Measurements from ENCODE around the gene CEP83. TPM values are rescaled to one million over a fixed set of nuclear protein-coding genes. Genes with fewer than 3 reads are reported as not detected.
"Not testable (repeated sequence)": the region's sequence is repeated elsewhere in the genome, so short reads cannot be mapped to it uniquely, and the experiment has no call there.

CEP83 gene
- total and polyA plus RNA-seq, 4 donors = 19.5 to 25.8 (median 21.9) TPM

DNA sequence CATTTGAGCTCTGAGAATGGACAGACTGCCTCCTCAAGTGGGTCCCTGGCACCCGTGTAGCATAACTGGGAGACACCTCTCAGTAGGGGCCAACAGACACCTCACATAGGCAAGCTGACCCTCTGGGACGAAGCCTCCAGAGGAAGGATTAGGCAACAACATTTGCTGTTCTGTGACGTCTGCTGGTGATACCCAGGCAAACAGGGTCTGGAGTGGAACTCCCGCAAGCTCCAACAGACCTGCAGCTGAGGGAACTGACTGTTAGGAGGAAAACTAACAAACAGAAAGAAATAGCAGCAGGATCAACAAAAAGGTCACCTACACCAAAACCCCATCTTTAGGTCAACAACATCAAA lies 69.6 kb downstream of the CEP83 start:
- H3K9me3 ChIP-seq (ENCODE audit: control insufficient read depth, insufficient read depth, low read length) = no peaks in the 10 kb centered on the region
- H3K4me1 ChIP-seq (ENCODE audit: control insufficient read depth, insufficient read depth, low read length) = no peaks in the 10 kb centered on the region
- 86% methylated on average over 2 of the region's 4 CpGs for WGBS (ENCODE audit: insufficient coverage)
- no peaks in the 10 kb centered on the region for H3K36me3 ChIP-seq (ENCODE audit: control insufficient read depth, insufficient read depth, low read length)
- no peaks in the 10 kb centered on the region for H3K27me3 ChIP-seq (ENCODE audit: control insufficient read depth, insufficient read depth, low read length)
- H3K4me3 ChIP-seq (ENCODE audit: low read depth, low read length) = no peak overlapping the region
- no peak overlapping the region for H3K27ac ChIP-seq (ENCODE audit: low read depth, low read length)
- DNase-seq (ENCODE audit: low read depth in 4 of 6, low spot score in 6 of 6) = no peak

- H3K4me1 ChIP-seq (ENCODE audit: control insufficient read depth, insufficient read depth, low read length); DNase-seq (ENCODE audit: low read depth in 4 of 6, low spot score in 6 of 6): not testable (repeated sequence)
- WGBS (ENCODE audit: insufficient coverage) = 95% methylated on average over 12 of the region's 16 CpGs
Measured at GRCh38 chr12:94389482-94390129, 70.1 kb downstream of the CEP83 start.

GRCh38 chr12:94386422-94386821 lies 73.2 kb downstream of the CEP83 start:
- peaks cover 1% of the 10 kb centered on the region for H3K9me3 ChIP-seq (ENCODE audit: control insufficient read depth, insufficient read depth, low read length)
- no peak overlapping the region for H3K27ac ChIP-seq (ENCODE audit: low read depth, low read length)
- no peaks in the 10 kb centered on the region for H3K4me1 ChIP-seq (ENCODE audit: control insufficient read depth, insufficient read depth, low read length)
- 100% methylated on average over 1 of the region's 1 CpG for WGBS (ENCODE audit: insufficient coverage)
- H3K36me3 ChIP-seq (ENCODE audit: control insufficient read depth, insufficient read depth, low read length) = no peaks in the 10 kb centered on the region
- DNase-seq (ENCODE audit: low read depth in 4 of 6, low spot score in 6 of 6) = no peak
- H3K27me3 ChIP-seq (ENCODE audit: control insufficient read depth, insufficient read depth, low read length) = no peaks in the 10 kb centered on the region
- H3K4me3 ChIP-seq (ENCODE audit: low read depth, low read length) = no peak overlapping the region

More at GRCh38 chr12:94389482-94390129, 70.1 kb downstream of the CEP83 start:
- H3K36me3 ChIP-seq (ENCODE audit: control insufficient read depth, insufficient read depth, low read length); H3K4me3 ChIP-seq (ENCODE audit: low read depth, low read length); H3K27me3 ChIP-seq (ENCODE audit: control insufficient read depth, insufficient read depth, low read length); H3K9me3 ChIP-seq (ENCODE audit: control insufficient read depth, insufficient read depth, low read length); H3K27ac ChIP-seq (ENCODE audit: low read depth, low read length): not testable (repeated sequence)

DNA sequence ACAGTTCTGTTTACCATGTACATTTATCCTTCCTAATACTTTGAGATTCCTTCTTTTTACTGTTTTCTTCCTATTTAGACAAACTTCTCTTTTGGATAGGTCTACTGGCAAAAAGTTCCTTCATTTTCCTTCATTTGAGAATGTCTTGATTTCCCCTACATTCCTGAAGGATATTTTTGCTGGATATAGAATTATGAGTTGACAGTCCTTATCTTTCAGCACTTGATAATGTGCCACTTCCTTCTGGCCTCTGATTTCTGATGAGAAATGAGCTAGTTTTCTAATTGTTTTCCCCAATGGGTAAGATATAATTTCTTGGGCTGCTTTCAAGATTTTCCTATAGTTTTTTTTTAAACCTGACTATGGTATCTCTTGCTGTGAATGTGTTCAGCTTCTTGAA lies 75.6 kb downstream of the CEP83 start:
- DNase-seq (ENCODE audit: low read depth in 4 of 6, low spot score in 6 of 6) = no peak
- no peak overlapping the region for H3K27ac ChIP-seq (ENCODE audit: low read depth, low read length)
- no peaks in the 10 kb centered on the region for H3K27me3 ChIP-seq (ENCODE audit: control insufficient read depth, insufficient read depth, low read length)
- no peaks in the 10 kb centered on the region for H3K4me1 ChIP-seq (ENCODE audit: control insufficient read depth, insufficient read depth, low read length)
- H3K36me3 ChIP-seq (ENCODE audit: control insufficient read depth, insufficient read depth, low read length) = no peaks in the 10 kb centered on the region
- peaks cover 1% of the 10 kb centered on the region for H3K9me3 ChIP-seq (ENCODE audit: control insufficient read depth, insufficient read depth, low read length)
- H3K4me3 ChIP-seq (ENCODE audit: low read depth, low read length) = no peak overlapping the region

- no peak for DNase-seq (ENCODE audit: low read depth in 4 of 6, low spot score in 6 of 6)
- no CpG with 5 or more reads among the region's 2 CpGs for WGBS (ENCODE audit: insufficient coverage)
- H3K27ac ChIP-seq (ENCODE audit: low read depth, low read length) = no peak overlapping the region
- no peak overlapping the region for H3K4me3 ChIP-seq (ENCODE audit: low read depth, low read length)
- no peaks in the 10 kb centered on the region for H3K36me3 ChIP-seq (ENCODE audit: control insufficient read depth, insufficient read depth, low read length)
- H3K4me1 ChIP-seq (ENCODE audit: control insufficient read depth, insufficient read depth, low read length) = no peaks in the 10 kb centered on the region
- peaks cover 1% of the 10 kb centered on the region for H3K9me3 ChIP-seq (ENCODE audit: control insufficient read depth, insufficient read depth, low read length)
- no peaks in the 10 kb centered on the region for H3K27me3 ChIP-seq (ENCODE audit: control insufficient read depth, insufficient read depth, low read length)
Measured at GRCh38 chr12:94380507-94380906, 79.2 kb downstream of the CEP83 start.

DNA sequence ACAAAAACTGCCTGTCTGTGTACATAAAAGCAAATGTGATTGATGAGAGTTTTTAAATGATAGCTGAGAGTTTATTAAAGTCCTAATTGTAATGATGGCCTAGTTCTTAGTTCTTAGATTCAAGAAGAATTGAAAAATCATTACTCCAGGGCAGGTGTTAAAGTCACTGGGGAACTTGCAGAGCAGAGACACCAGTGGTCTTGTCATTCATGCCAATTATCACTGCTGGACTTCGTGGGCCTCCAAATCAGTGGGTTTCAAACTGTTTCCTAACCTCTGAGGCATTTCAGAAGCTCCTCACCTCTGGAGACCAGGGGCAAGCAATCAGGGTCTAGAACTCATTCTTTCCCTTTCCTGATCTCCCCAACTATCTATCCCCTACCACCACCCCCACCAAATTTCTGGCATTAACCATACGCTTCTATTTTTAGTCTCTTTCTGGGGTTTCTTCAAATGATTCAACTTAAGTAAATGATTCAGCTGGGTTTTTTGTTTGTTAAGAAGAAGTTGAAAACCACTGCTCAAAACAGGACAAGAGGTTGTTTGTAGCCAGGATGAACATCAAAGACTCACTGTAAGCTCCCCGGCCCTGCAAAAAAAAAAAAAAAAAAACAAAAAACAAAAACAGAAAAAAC lies 80.1 kb downstream of the CEP83 start:
- no peak for DNase-seq (ENCODE audit: low read depth in 4 of 6, low spot score in 6 of 6)
- H3K4me3 ChIP-seq (ENCODE audit: low read depth, low read length) = no peak overlapping the region
- no peaks in the 10 kb centered on the region for H3K27me3 ChIP-seq (ENCODE audit: control insufficient read depth, insufficient read depth, low read length)
- H3K9me3 ChIP-seq (ENCODE audit: control insufficient read depth, insufficient read depth, low read length) = peaks cover 1% of the 10 kb centered on the region
- WGBS (ENCODE audit: insufficient coverage) = 56% methylated on average over 1 of the region's 3 CpGs
- no peak overlapping the region for H3K27ac ChIP-seq (ENCODE audit: low read depth, low read length)
- H3K36me3 ChIP-seq (ENCODE audit: control insufficient read depth, insufficient read depth, low read length) = no peaks in the 10 kb centered on the region
- H3K4me1 ChIP-seq (ENCODE audit: control insufficient read depth, insufficient read depth, low read length) = no peaks in the 10 kb centered on the region

GRCh38 chr12:94377599-94377998 lies 82.1 kb downstream of the CEP83 start:
- WGBS (ENCODE audit: insufficient coverage) = no CpG with 5 or more reads among the region's 2 CpGs
- H3K36me3 ChIP-seq (ENCODE audit: control insufficient read depth, insufficient read depth, low read length) = no peaks in the 10 kb centered on the region
- H3K9me3 ChIP-seq (ENCODE audit: control insufficient read depth, insufficient read depth, low read length) = no peaks in the 10 kb centered on the region
- H3K4me1 ChIP-seq (ENCODE audit: control insufficient read depth, insufficient read depth, low read length) = no peaks in the 10 kb centered on the region
- no peak for DNase-seq (ENCODE audit: low read depth in 4 of 6, low spot score in 6 of 6)
- H3K27ac ChIP-seq (ENCODE audit: low read depth, low read length) = no peak overlapping the region
- H3K27me3 ChIP-seq (ENCODE audit: control insufficient read depth, insufficient read depth, low read length) = no peaks in the 10 kb centered on the region
- H3K4me3 ChIP-seq (ENCODE audit: low read depth, low read length) = no peak overlapping the region

GRCh38 chr12:94374124-94374523 lies 85.5 kb downstream of the CEP83 start:
- WGBS (ENCODE audit: insufficient coverage) = no CpG with 5 or more reads among the region's 2 CpGs
- Histone ChIP-seq H3K36me3 (ENCODE audit: control insufficient read depth, insufficient read depth, low read length) (no peaks in the 10 kb centered on the region), H3K9me3 (ENCODE audit: control insufficient read depth, insufficient read depth, low read length) (no peaks in the 10 kb centered on the region), H3K27me3 (ENCODE audit: control insufficient read depth, insufficient read depth, low read length) (no peaks in the 10 kb centered on the region), H3K4me1 (ENCODE audit: control insufficient read depth, insufficient read depth, low read length) (no peaks in the 10 kb centered on the region), H3K27ac (ENCODE audit: low read depth, low read length) (no peak overlapping the region), H3K4me3 (ENCODE audit: low read depth, low read length) (no peak overlapping the region)
- no peak for DNase-seq (ENCODE audit: low read depth in 4 of 6, low spot score in 6 of 6)

DNA sequence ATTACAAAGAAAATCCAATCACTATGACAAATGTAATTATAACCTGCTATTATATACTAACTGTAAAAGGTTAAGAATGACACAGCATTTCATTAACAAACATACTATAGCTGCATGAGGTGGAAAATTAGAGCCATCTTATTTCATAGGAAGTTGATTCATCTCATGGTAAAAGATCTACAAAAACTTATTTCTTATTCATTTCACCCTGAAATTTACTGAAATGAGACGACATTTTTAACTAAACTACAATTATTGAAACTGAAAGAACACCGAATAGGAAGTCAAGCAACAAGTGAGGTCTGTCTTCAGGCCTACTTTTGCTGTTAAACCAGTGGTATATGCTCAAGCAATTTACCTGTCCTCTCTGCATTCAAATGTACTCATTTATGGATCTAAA lies 87.2 kb downstream of the CEP83 start:
- Histone ChIP-seq H3K27me3 (ENCODE audit: control insufficient read depth, insufficient read depth, low read length) (no peaks in the 10 kb centered on the region), H3K9me3 (ENCODE audit: control insufficient read depth, insufficient read depth, low read length) (no peaks in the 10 kb centered on the region), H3K4me3 (ENCODE audit: low read depth, low read length) (no peak overlapping the region), H3K27ac (ENCODE audit: low read depth, low read length) (no peak overlapping the region), H3K4me1 (ENCODE audit: control insufficient read depth, insufficient read depth, low read length) (no peaks in the 10 kb centered on the region), H3K36me3 (ENCODE audit: control insufficient read depth, insufficient read depth, low read length) (no peaks in the 10 kb centered on the region)
- WGBS (ENCODE audit: insufficient coverage) = 100% methylated on average over 2 of the region's 2 CpGs
- DNase-seq (ENCODE audit: low read depth in 4 of 6, low spot score in 6 of 6) = no peak

- no peak for DNase-seq (ENCODE audit: low read depth in 4 of 6, low spot score in 6 of 6)
- Histone ChIP-seq H3K27ac (ENCODE audit: low read depth, low read length) (no peak overlapping the region), H3K36me3 (ENCODE audit: control insufficient read depth, insufficient read depth, low read length) (no peaks in the 10 kb centered on the region), H3K27me3 (ENCODE audit: control insufficient read depth, insufficient read depth, low read length) (no peaks in the 10 kb centered on the region), H3K4me3 (ENCODE audit: low read depth, low read length) (no peak overlapping the region), H3K9me3 (ENCODE audit: control insufficient read depth, insufficient read depth, low read length) (peaks cover 2% of the 10 kb centered on the region), H3K4me1 (ENCODE audit: control insufficient read depth, insufficient read depth, low read length) (no peaks in the 10 kb centered on the region)
- no CpG with 5 or more reads among the region's 2 CpGs for WGBS (ENCODE audit: insufficient coverage)
Measured at GRCh38 chr12:94362653-94363052, 97.0 kb downstream of the CEP83 start.
